Right atrium auricular region (tissue), 2 donors: ENCODE results near the gene CCDC142. TPM values are rescaled to one million over a fixed set of nuclear protein-coding genes. Genes with fewer than 3 reads are reported as not detected.
A peak's percentile ranks its signal among the peaks of the same experiment; 100 is the strongest.

Experiments used
- DNase-seq: peaks from one replicate; pipeline ENCODE4 v3.0.0-alpha.2; 2019; ENCODE audit warnings: low spot score
- H3K27ac ChIP-seq, 2 donors: fragments of 200-600 bp; sonication (generic); 1 replicate in 1 of 2; 2 replicates in 1 of 2; pipeline ENCODE4 v1.5.1; 2016 to 2019
- H3K27me3 ChIP-seq, 2 donors: fragments of 200-600 bp; sonication (generic); one replicate each; pipeline versions ENCODE4 v1.5.1 to v1.6.0; 2017 to 2019
- H3K36me3 ChIP-seq: fragments of 200-600 bp; sonication (generic); one replicate; pipeline ENCODE4 v1.5.1; 2016
- H3K4me1 ChIP-seq, 2 donors: fragments of 200-600 bp; sonication (generic); one replicate each; pipeline versions ENCODE4 v1.5.1 to v1.6.0; 2017 to 2019
- H3K4me3 ChIP-seq, 2 donors: fragments of 200-600 bp; sonication (generic); 1 replicate in 1 of 2; 2 replicates in 1 of 2; pipeline ENCODE4 v1.5.1; 2017 to 2019; ENCODE audit warnings: mild to moderate bottlenecking in 1 of 2, moderate library complexity in 1 of 2
- H3K9me3 ChIP-seq, 2 donors: fragments of 200-600 bp; sonication (generic); one replicate each; pipeline ENCODE4 v1.5.1; 2019
- CTCF ChIP-seq, 2 donors: fragments of 200-600 bp; sonication (generic); IDR thresholded peaks; one replicate each; pipeline ENCODE4 v1.5.1; 2019; ENCODE audit warnings: antibody characterized with exemption in 2 of 2
- total RNA-seq, 2 donors: library from RNA; depleted of rRNA; stranded (reverse); fragments of >200 nt; gene quantifications; one replicate each; pipeline ENCODE4 v1.1.0, GENCODE V29; 2016

Gene CCDC142
- total RNA-seq, 2 donors from 2014 or later = 3.8 to 13.6 TPM

GRCh38 chr2:74499940-74500577 is 17.3 kb upstream of the CCDC142 start:
- H3K27me3 ChIP-seq = peaks cover 18 to 21% of the 10 kb centered on the region in 2 donors
- peaks cover 0 to 62% of the 10 kb centered on the region in 2 donors for H3K4me1 ChIP-seq

GRCh38 chr2:74499267-74499939 is 16.6 kb upstream of the CCDC142 start, which contains the start of gene LBX2:
TSS of gene LBX2 (minus strand) at chr2:74499603. CDS start at chr2:74499537, 66 bp downstream.
- no peaks in the 10 kb centered on the region for H3K36me3 ChIP-seq
- no peak for DNase-seq
- H3K4me1 ChIP-seq = peaks cover 0 to 56% of the 10 kb centered on the region in 2 donors
- no peak for TF ChIP-seq CTCF (IDR thresholded peaks at IDR 0.05)
- H3K4me3 ChIP-seq = peak within 1 kb of the TSS; percentile 6 to 51
- H3K27me3 ChIP-seq = peaks cover 18 to 21% of the 10 kb centered on the region in 2 donors
- no peak within 1 kb of the TSS for H3K27ac ChIP-seq
- H3K9me3 ChIP-seq = no peaks in the 10 kb centered on the region

More at GRCh38 chr2:74499940-74500577, 17.3 kb upstream of the CCDC142 start:
- no peak for TF ChIP-seq CTCF (IDR thresholded peaks at IDR 0.05)
- H3K36me3 ChIP-seq = peaks cover 4% of the 10 kb centered on the region
- H3K9me3 ChIP-seq = no peaks in the 10 kb centered on the region
- peak overlapping the region in 1 of 2 donors; percentile 51 for H3K4me3 ChIP-seq
- H3K27ac ChIP-seq = no peak overlapping the region
- no peak for DNase-seq

GRCh38 chr2:74498500-74499266 is 15.9 kb upstream of the CCDC142 start:
- no peak for TF ChIP-seq CTCF (IDR thresholded peaks at IDR 0.05)
- Histone ChIP-seq H3K4me3 (peak overlapping the region; percentile 6 to 51), H3K9me3 (no peaks in the 10 kb centered on the region), H3K4me1 (peaks cover 0 to 48% of the 10 kb centered on the region in 2 donors), H3K27me3 (peaks cover 18 to 21% of the 10 kb centered on the region in 2 donors), H3K27ac (no peak overlapping the region), H3K36me3 (peaks cover 1% of the 10 kb centered on the region)
- DNase-seq = no peak

- Histone ChIP-seq H3K36me3 (peaks cover 9% of the 10 kb centered on the region), H3K9me3 (no peaks in the 10 kb centered on the region), H3K4me3 (peak overlapping the region; percentile 9 to 51), H3K27ac (no peak overlapping the region), H3K27me3 (peaks cover 18 to 21% of the 10 kb centered on the region in 2 donors), H3K4me1 (peaks cover 0 to 42% of the 10 kb centered on the region in 2 donors)
- TF ChIP-seq CTCF (IDR thresholded peaks at IDR 0.05) = no peak
- DNase-seq = no peak
These were observed 15.1 kb upstream of the CCDC142 start for GRCh38 chr2:74497777-74498499.

- Histone ChIP-seq H3K27ac (no peak overlapping the region), H3K27me3 (peaks cover 18 to 21% of the 10 kb centered on the region in 2 donors), H3K36me3 (peaks cover 16% of the 10 kb centered on the region)
These were observed 14.4 kb upstream of the CCDC142 start for GRCh38 chr2:74496997-74497776.

More at GRCh38 chr2:74496997-74497776, 14.4 kb upstream of the CCDC142 start:
- Histone ChIP-seq H3K4me3 (peak overlapping the region in 1 of 2 donors; percentile 51), H3K4me1 (peaks cover 0 to 34% of the 10 kb centered on the region in 2 donors), H3K9me3 (no peaks in the 10 kb centered on the region)
- TF ChIP-seq CTCF (IDR thresholded peaks at IDR 0.05) = no peak
- DNase-seq = no peak
